Measurements from ENCODE around the gene SLC25A23. TPM values are rescaled to one million over a fixed set of nuclear protein-coding genes. Genes with fewer than 3 reads are reported as not detected.

The SLC25A23 gene
- total and polyA plus RNA-seq, 2 of the 4 experiments (the other 2 are of a cell fraction), result 7.0 to 7.6 TPM

GRCh38 chr19:6472713-6473112, 13.1 kb upstream of the SLC25A23 start:
- Histone ChIP-seq H2BK20ac (ENCODE audit: low read depth, low read length) (no peak overlapping the region), H3K56ac (ENCODE audit: extremely low read depth, insufficient read depth, low read length) (no peak overlapping the region), H3K14ac (replicated peaks; ENCODE audit: low read depth, low read length) (no peak overlapping the region), H2AK5ac (ENCODE audit: low read depth, low read length) (no peak overlapping the region), H3K4ac (ENCODE audit: low read depth, low read length) (no peak overlapping the region), H3K4me3 (ENCODE audit: insufficient read depth, low read depth, low read length) (no peak overlapping the region), H4K5ac (ENCODE audit: low read depth, low read length) (no peak overlapping the region), H3K9me1 (ENCODE audit: insufficient read depth, low read length) (no peaks in the 10 kb centered on the region), H3K36me3 (ENCODE audit: control insufficient read depth, insufficient read depth, low read length) (no peaks in the 10 kb centered on the region), H3K4me1 (ENCODE audit: control insufficient read depth, insufficient read depth, low read length) (no peaks in the 10 kb centered on the region), H2AFZ (replicated peaks; ENCODE audit: low read length, poor library complexity) (no peak overlapping the region), H3K9me3 (ENCODE audit: control insufficient read depth, insufficient read depth, low read length) (peaks cover 3% of the 10 kb centered on the region; the same call in 1 of the 2 replicates), H4K91ac (ENCODE audit: insufficient read depth, low read depth, low read length) (no peak overlapping the region), H3K9ac (ENCODE audit: low read depth, low read length) (no peak overlapping the region), H3K18ac (ENCODE audit: low read depth, low read length) (no peak overlapping the region), H2BK120ac (ENCODE audit: low read depth, low read length) (no peak overlapping the region), H3K4me2 (ENCODE audit: low read depth, low read length) (no peak overlapping the region), H3K27me3 (ENCODE audit: control insufficient read depth, insufficient read depth, low read length) (peaks cover 16% of the 10 kb centered on the region), H3K27ac (ENCODE audit: insufficient read depth, low read length) (no peak overlapping the region), H2BK15ac (ENCODE audit: low read depth, low read length) (no peak overlapping the region), H3K23ac (ENCODE audit: low read depth, low read length) (no peak overlapping the region), H4K8ac (ENCODE audit: low read depth in 2 of 2, low read length in 2 of 2) (no peak overlapping the region), H2BK5ac (ENCODE audit: low read depth, low read length, poor library complexity, severe bottlenecking) (no peak overlapping the region), H3K79me1 (ENCODE audit: low read depth in 1 of 2, low read length in 2 of 2) (no peaks in the 10 kb centered on the region), H2AK9ac (replicated peaks; ENCODE audit: low read depth, low read length, poor library complexity) (no peak overlapping the region), H4K20me1 (ENCODE audit: insufficient read depth, low read length) (no peaks in the 10 kb centered on the region)
- DNase-seq (no peak), ATAC-seq (ENCODE audit: low read depth) (no peak)
- dilution Hi-C loops (cut with HindIII; ENCODE audit: low sequenced_read_pairs, unreplicated experiment) (no loop called here), in situ Hi-C loops (cut with MboI; ENCODE audit: low sequenced_read_pairs) (no loop called here), intact Hi-C loops (cut with micrococcal nuclease) (no loop called here)
- WGBS, 2 experiments (ENCODE audit: extremely low coverage in 2 of 2, insufficient read length in 1 of 2), result 40% methylated on average over 1 of the region's 4 CpGs; no CpG with 5 or more reads in 1 of the 2 experiments
- ChIA-PET POLR2A (ENCODE audit: unreplicated experiment) (no interaction called here), CTCF (no interaction called here)
- no TSS peak for BruUV-seq (replicated peaks)
- no peak for TF ChIP-seq MXI1 (IDR thresholded peaks at IDR 0.05; ENCODE audit: borderline replicate concordance, low read depth, low read length)
